Measurements from ENCODE around the gene SH3BP5. TPM values are rescaled to one million over a fixed set of nuclear protein-coding genes. Genes with fewer than 3 reads are reported as not detected.
A peak's percentile ranks its signal among the peaks of the same experiment; 100 is the strongest.

The SH3BP5 gene
- total RNA-seq, 1 donor from 2014 or later = 9.3 TPM

GRCh38 chr3:15333956-15334263 is 1.5 kb upstream of the SH3BP5 start:
- no peak for TF ChIP-seq CTCF (IDR thresholded peaks at IDR 0.05; ENCODE audit: insufficient read depth, low read length, poor library complexity, severe bottlenecking)
- H3K4me3 ChIP-seq (ENCODE audit: low read depth, low read length) = no peak overlapping the region
- no peak for DNase-seq (ENCODE audit: low read depth)
- no peaks in the 10 kb centered on the region for H3K36me3 ChIP-seq (ENCODE audit: control insufficient read depth, insufficient read depth, low read length)
- H3K27me3 ChIP-seq (ENCODE audit: control insufficient read depth, insufficient read depth, low read length) = no peaks in the 10 kb centered on the region

- no peak for TF ChIP-seq CTCF (IDR thresholded peaks at IDR 0.05; ENCODE audit: insufficient read depth, low read length, poor library complexity, severe bottlenecking)
- DNase-seq (ENCODE audit: low read depth) = no peak
- Histone ChIP-seq H3K36me3 (ENCODE audit: control insufficient read depth, insufficient read depth, low read length) (no peaks in the 10 kb centered on the region), H3K27me3 (ENCODE audit: control insufficient read depth, insufficient read depth, low read length) (no peaks in the 10 kb centered on the region), H3K4me3 (ENCODE audit: low read depth, low read length) (peak overlapping the region; percentile 87)
Observed at GRCh38 chr3:15333099-15333955, 941 bp upstream of the SH3BP5 start.

DNA sequence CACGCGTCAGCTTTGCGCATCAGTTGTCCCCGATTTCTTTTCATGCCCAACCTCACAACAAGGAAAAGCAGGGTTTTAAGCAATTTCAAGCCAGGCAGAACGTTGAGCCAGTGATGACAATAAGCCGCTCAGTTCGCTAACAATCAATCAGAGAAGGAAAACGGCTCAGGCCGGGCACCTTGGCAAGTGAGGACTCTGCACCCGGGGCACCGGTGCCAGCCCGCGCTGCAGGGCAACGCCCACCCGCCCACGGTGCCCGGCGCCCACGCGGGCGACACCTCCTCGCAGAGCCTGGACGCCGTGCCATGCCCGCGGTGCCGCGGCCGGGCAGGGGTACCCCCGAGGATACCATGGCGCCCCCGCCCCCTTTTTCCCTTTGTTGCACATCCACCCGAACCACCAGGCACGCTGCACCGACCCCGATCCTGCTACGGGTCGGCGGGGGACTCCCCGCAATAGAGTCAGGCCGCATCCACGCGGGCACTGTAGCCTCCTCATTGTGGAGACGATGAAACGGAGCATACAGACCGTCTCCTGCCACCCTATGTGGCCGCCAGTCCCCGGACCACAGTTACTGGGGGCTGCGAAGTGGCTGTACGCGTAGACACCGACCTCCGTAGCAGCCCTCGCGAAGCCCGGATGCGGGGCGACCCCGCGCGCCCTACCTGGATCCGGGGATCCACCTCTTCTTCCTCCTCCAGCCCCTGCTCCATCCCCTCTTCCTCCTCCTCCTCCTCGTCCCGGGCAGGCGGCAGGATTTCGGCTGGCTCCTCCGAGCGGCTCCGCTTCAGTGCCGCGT is 581 bp downstream of the SH3BP5 start:
- DNase-seq (ENCODE audit: low read depth) = no peak
- TF ChIP-seq CTCF (IDR thresholded peaks at IDR 0.05; ENCODE audit: insufficient read depth, low read length, poor library complexity, severe bottlenecking) = no peak
- H3K4me3 ChIP-seq (ENCODE audit: low read depth, low read length) = peak overlapping the region; percentile 87
- no peaks in the 10 kb centered on the region for H3K36me3 ChIP-seq (ENCODE audit: control insufficient read depth, insufficient read depth, low read length)
- H3K27me3 ChIP-seq (ENCODE audit: control insufficient read depth, insufficient read depth, low read length) = no peaks in the 10 kb centered on the region

DNA sequence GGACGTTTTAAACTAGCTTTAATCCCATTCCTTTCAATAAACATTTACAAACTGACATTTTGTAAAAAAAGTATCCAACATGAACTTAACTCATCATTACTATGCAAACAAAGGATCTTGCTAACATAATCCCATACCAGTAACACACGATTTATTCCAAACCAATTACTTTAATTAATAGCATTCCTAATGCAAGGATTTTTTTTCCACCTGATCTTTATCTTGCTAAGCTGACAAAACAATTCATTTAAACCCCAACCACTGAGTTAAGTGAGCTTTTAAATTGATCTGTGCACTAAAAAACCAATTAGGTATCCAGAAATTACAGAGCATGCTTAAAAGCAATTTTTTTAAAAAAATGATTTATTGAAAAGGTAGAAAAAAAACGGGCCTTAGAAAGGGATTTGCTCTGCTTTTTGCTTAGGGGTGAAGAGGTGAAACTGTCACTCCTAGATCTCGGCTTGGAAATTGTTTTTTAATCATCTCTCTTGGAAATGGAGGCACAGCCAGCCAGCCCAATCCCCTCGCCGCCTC is 1.2 kb downstream of the SH3BP5 start:
- Histone ChIP-seq H3K36me3 (ENCODE audit: control insufficient read depth, insufficient read depth, low read length) (no peaks in the 10 kb centered on the region), H3K27me3 (ENCODE audit: control insufficient read depth, insufficient read depth, low read length) (no peaks in the 10 kb centered on the region), H3K4me3 (ENCODE audit: low read depth, low read length) (peak overlapping the region; percentile 87)
- DNase-seq (ENCODE audit: low read depth) = no peak
- no peak for TF ChIP-seq CTCF (IDR thresholded peaks at IDR 0.05; ENCODE audit: insufficient read depth, low read length, poor library complexity, severe bottlenecking)

DNA sequence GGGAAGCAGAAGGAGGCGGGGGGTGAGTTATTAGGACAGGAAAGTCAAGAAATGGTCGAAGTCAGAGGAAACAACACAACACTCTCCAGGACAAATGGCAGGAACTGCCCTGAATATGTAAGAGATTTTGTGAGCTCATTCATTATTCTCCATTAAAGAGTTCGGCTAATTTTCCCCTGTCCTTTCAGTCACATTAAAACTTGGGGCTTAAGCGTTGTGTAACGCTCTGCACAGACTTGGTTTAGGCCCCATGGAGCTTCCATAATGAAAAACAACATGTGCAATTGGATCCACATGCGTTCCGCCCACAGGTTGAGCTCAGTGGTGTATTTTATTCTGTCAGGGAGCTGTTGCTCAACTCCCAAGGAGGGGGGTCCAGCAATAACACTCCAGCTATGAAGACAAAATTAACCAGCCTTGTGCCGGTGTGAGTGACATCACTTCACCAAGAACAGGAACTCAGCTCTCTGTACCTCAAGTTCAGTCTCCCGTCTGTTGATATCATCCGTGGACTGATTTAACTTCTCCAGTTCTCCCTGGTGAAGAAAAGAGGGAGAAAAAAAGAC is 2.3 kb downstream of the SH3BP5 start:
- no peak for TF ChIP-seq CTCF (IDR thresholded peaks at IDR 0.05; ENCODE audit: insufficient read depth, low read length, poor library complexity, severe bottlenecking)
- no peaks in the 10 kb centered on the region for H3K27me3 ChIP-seq (ENCODE audit: control insufficient read depth, insufficient read depth, low read length)
- H3K36me3 ChIP-seq (ENCODE audit: control insufficient read depth, insufficient read depth, low read length) = no peaks in the 10 kb centered on the region
- no peak for DNase-seq (ENCODE audit: low read depth)
- no peak overlapping the region for H3K4me3 ChIP-seq (ENCODE audit: low read depth, low read length)
